HG03575 (cell line): ENCODE results near the gene XKR7.

Experiments
- ATAC-seq: cut with Tn5 transposase; IDR thresholded peaks from one replicate; pipeline ENCODE4 v1.9.1; 2021; ENCODE audit not compliant: unreplicated experiment, insufficient number of reproducible peaks, low FRiP score; ENCODE audit errors: extremely low read depth

XKR7 gene

DNA sequence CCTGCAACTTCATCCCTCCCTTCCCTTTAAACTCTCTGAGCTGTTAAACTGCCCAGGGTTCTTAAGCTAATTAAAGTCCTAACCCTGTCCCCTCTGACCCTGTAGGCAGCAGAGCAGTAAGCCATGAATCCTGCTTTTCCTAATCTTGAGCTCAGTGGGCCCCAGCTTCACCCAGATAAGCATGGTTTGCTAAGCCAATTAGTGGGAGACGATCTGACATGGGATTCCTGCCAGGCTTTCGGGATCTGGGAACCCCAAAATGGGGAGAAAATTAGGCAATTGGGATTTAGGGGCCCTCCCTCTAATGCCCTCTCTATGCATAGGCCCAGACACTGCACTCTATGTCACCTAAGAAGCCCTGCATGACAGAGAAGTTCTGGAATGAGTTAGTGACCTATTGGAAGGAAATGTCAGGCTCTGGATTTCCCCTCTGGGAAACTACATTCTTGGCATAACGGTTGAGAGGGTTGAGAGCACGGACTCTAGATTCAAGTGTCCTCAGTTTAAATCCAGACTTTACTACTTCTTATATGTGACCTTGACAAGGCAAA is 4.6 kb downstream of the XKR7 start:
- no peak for ATAC-seq

DNA sequence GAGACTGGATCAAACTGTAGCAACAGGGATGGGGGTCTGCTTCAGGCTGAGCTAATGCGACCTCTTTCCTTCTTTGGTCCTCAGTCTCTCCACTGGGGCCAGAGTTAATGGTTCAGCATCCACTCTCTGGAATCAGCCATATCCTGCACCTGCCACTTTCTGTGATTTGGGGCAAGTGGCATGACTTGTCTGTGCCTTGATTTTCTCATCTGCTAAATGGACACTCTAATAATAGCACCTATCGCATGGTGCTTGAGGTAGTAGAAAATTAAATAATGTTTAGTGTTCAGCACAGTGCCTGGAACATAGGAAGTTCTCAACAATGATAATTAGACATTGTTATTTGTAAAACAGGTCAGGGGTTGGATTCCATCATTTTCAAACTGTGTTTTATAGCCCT is 6.3 kb downstream of the XKR7 start:
- no peak for ATAC-seq

DNA sequence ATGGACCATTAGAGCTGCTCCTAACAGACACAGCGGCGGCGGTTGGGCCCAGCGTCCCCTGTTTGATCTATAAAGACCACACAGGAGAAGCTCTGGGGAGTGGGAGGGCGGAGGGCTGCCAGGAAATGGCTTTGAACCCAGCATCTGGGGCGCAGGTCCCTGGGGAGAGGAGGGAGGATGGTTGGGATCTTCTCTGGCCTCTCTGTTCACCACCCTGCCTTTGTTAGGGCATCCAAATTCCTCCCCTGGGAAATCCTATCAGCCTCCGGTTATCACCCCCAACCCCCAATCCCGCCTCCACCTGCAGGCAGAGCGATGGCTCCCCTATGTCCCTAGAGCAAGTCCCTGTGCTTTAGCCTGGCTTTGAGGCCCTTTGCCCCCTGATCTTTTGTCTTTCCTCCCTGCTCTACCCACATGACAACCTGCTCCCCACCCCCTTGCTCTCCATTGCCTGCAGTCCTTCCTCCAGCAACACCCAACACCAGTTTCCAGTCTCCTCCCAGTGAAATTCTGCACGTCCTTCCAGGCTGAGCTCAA is 7.1 kb downstream of the XKR7 start:
- no peak for ATAC-seq

DNA sequence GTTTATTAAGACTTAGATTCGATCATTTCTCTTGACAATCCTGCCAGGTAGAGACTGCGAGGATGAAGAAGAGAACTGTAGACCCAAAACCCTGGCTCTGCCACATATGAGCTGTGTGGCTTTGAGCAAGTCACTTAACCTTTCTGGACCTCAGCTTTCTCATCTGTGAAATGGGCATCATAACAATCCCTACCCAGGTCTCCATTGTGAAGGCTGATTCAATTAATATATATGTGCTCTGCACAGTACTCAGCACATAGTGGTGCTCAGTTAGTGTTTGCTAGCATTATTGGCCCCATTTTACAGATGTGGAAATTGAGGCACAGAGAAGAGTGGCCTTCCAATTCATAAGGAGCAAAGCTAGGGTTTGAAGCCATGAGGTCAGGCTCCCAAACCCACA is 7.9 kb downstream of the XKR7 start:
- no peak for ATAC-seq

DNA sequence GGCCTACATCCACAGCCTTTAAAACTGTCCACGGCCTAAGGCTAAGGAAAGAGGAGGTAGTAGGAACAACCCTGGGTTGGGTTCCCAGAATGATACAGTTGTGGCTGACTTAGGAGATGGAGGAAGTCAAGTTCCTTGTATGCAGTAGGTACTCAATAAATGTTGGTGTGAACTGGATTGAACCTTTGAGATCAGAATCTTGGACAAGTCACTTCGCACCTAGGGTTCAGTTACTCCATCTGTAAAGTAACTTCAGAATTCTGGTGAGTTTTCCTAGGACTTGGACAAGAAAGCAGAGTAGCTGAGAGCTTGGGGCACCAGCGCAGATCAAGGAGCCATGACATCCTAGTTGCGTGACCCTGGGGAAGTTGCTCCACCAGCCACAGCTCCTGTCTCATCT is 9.1 kb downstream of the XKR7 start:
- no peak for ATAC-seq

DNA sequence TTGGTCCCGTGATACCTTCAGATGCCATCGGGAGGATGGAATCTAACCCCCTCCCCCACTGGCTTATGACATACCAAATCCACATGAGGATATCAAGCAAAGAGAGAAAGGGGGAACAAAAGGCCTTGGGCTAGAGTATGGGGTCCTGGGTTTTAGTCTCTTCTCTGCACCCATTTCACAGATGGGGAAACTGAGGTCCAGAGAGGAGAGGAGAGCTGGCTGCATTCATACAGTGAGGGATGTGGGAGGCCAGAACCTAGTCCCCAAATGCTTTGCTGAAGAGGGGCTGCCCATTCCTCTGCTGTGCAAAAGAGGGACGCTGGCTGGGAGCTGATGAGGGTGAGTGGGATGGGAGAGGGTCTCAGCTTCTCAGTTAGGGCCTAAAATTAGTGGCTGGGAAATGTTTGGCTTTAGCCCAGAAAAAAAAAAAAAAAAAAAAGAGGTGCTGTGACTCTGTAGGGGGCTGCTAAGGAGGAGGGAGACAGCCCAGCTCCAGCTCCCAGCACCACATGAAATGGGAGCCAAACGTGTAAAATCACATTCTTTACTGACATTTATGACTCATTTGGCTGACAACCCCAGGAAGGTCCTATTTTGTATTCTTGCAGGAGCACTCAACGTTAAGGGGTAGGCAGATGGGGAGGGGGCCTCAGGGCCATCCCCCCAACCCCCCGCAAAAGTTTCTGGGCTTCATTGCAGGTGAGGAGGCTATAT is 11.9 kb downstream of the XKR7 start:
- no peak for ATAC-seq

DNA sequence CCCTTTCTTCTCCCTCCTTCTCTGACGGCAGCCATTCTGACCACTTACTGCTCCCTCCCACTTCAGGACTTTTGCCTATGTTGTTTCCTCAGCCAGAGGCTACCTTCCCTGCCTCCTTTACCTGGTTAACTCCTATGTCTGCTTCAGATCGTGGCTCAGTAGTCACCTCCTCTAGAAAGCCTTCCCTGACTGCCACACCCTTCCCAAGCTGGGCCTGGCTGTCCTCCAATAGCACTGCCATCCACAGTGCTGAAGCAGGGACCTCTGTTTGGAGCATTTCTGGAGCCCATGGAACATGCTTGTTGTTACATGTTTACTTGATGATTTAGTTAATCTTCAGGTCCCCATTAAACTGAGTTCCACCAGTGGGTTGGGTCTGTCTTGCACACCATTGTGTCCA is 13.8 kb downstream of the XKR7 start:
- no peak for ATAC-seq

DNA sequence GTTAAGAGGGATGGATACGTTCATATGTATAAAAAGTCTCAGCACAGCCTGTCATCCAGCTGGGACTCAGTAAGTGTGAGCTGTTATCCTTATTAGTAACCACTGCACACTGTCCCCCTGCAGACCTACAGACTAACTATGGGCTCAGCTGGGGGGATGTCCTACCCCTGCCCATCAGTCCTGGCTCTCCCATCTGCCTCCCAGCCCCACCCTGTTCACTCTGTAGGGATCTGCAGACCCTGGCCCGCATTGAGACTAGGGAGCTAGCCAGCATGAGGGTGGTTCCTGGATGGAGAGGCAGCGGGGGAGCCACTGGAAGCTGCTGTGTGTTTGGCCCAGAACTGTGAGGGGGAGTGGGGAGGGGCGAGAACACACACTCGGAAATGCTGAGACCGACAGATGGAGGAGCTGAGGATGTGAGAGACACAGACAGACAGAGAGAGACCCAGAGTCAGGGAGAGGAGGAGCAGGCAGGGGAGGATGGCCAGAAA is 17.1 kb downstream of the XKR7 start:
- no peak for ATAC-seq

DNA sequence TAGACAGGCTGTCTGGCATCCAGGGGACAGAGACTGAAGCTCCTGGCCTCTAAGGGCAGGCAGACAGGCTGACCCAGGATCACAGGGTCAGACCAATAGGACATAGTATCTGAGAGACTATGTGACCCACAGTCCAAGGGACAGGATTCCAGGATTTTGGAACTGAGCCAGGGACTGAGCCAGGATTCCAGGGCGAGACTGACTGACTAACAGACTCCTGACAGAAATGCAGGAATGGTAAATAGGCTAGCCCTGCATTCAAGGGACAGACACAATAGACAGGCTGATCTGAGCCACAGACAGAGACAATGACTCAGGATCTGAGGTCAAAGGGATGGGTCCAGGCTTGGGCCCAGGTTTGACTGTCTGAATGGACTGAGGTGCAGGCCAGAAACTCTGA is 19.8 kb downstream of the XKR7 start:
- no peak for ATAC-seq

DNA sequence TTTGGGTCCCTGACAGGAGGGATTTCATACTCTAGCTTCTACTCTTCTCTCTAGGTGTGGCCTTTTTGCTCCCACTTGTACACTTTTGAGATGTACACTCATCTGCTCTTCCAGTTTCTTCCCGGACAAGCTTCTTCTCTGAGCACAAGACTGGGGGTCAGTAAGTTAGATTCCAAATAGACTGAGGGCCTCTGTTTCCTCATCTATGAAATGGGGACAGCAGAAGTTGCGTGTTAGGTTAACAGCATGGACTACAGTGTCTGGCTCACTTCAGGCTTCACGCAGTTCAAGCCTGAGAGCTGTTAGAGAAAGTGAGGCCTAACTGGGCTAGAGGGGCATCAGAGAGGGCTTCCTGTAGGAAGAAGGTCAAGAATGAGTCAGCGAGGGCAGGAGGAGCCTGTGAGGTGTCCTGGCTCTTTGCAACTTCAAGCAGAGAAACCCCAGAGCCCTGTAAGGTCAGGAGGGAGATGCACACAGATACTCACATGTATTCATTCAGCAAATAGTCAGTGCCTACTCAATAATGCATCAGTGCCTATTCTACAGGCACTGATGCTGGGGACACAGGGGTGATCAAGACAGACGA is 20.6 kb downstream of the XKR7 start:
- ATAC-seq, result no peak

DNA sequence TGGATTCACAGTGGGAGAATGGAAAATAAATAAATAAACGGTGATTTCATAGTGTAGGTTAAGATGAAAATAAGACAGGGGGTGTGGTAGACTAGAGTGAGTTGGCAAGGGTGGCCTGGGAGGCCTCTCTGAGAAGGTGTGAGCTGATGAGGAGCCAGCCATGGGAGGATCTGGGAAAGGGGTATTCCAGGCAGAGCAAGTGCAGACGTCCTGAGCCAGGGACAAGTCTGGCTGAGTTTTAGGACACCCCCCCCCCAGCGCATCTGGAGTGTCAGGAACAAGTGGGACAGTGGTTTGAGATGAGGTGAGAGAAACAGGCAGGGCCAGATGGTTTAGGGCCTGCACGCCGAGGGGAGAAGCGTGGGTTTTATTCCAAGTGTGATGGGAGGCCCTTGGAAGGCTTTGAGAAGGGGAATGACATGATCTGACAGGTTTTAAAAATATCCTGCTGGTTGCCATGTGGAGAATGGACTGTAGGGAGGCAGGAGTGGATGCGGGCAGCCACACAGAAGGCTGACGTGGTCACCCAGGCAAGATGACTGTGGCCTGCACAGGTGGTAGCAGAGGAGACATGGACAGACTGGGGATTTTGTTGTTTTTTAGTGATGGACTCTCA is 21.2 kb downstream of the XKR7 start:
- no peak for ATAC-seq

DNA sequence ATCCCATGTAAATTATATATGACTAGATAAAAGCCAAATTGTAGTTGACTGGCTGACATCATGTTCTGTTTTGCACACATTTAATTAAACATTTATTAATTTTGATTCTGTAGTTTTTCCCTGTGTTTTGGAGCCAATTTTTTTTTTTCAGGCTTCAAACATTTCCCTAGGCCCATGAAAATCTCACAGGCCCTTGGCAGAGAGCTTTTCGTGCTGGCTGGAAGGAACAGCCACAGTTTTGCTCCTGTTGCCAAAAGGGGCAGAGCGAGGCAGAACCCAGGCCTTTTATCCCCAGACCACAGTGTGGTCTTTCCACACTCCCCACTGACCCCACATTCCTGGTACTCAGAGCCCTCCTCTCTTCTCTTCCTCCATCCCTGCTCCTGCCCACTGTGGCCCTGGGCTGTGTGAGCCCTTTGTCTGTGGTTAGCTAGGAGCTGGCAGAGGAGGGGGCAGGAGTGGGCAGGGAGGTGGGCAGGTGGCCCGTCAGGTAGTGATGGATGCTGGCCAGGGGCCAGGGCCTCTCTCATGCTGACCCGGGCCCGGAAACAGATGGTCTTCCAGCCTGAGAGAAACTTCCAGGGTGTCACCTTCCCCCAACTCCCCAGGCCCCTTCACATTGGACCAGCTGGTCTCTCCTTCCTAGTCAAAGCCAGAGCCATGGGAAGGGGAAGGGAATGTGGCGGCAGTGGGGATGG is 22.8 kb downstream of the XKR7 start:
- ATAC-seq, result no peak

DNA sequence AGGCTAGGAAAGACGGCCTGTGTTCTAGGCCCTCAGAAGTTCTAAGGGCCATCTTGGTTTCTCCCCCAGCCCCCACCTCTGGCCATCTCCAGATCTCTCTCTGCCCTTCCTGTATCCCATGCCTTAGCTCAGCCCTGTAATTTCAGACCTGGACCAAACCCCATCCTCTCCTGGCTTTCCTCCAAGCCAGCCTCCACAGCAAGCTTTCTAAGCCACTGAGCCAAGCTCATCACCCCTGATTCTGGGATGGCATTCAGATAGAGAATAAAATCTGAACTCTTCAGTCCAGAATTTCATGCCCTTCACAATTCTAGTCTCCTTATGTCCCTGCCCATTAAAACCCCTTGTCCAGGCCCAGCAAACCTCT is 23.4 kb downstream of the XKR7 start:
- ATAC-seq, result no peak

DNA sequence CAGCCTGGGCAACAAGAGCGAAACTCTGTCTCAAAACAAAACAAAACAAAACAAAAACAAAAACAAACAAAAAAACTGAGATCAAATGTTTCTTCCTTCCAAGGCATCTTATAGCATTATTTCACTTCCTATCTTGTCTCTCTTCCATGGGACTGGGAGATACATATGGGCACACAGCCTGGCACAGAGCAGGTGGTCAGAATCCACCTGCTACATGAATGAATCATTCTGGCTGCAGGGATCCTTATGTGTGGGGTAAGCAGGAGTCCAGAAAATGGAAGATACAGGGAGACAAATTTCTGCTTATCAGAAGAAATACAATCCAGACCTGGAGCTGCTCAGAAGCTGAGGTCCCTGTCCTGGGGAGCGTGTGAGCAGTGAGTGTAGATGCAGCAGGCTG is 24.1 kb downstream of the XKR7 start:
- no peak for ATAC-seq

DNA sequence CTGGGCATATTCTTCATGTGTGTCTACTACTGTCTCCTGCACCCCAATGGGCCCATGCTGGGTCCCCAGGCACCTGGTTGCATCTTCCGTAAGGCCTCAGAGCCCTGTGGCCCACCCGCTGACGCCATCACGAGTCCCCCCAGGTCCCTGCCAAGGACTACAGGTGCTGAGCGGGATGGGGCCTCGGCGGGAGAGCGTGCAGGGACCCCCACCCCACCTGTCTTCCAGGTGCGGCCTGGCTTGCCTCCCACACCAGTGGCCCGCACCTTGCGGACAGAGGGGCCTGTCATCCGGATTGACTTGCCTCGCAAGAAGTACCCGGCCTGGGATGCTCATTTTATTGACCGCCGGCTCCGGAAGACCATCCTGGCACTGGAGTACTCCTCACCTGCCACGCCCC is 29.0 kb downstream of the XKR7 start:
- ATAC-seq, result no peak

DNA sequence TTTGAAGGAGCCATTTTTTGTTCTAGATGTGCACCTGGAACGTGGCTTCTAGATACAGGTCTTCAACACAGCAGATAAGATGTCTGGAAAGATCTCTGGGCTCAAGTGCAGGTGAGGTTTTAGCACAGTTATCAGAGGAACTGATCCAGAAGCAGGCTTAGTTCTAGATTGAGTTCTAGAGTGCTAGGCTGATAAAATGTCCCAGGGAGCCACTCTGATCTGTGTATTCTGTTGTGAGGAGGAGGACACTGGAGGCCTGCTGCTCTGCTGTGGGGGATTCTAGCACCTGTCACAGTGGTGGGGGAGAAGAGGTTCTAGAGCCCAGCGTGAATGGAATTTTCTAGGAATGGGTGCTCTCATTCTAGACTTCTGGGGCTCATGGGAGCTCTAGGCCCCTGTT is 30.3 kb downstream of the XKR7 start:
- ATAC-seq, result no peak

DNA sequence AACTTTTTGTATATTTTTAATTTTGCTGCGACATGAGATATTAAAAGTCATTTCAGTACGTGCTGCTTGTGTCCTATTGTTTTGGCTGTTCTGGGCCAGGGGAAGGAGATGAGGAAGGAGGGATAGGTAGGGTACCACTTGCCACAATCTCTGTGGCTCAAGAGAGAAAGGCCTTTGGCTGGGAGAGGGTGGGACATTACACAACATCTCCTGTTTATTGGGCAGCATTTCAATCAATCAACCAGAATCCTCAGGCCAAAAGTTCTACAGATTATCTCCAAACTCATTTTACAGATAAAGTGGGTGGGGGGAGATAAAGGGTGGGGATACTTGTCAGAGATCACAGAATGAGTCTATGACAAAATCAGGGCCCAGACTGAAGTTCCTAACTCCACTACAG is 35.4 kb downstream of the XKR7 start:
- no peak for ATAC-seq

DNA sequence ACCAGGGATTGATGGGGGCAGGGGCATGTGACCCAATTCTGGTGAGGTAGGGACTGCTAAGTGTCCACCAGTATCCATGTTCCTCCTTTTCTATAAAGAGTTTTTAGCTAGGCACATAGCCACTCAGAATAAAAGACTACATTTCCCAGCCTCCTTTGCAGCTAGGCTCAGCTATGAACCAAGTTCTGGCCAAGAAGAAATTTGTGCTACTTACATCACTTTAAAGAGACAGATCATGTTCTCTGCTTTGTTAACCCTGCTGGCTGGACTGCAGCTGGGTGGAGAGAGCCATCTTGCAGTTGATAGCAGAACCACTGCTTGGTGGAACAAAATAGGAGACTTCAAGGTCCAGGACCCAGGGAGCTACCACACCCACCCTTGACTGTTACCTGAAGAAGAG is 37.0 kb downstream of the XKR7 start:
- no peak for ATAC-seq

DNA sequence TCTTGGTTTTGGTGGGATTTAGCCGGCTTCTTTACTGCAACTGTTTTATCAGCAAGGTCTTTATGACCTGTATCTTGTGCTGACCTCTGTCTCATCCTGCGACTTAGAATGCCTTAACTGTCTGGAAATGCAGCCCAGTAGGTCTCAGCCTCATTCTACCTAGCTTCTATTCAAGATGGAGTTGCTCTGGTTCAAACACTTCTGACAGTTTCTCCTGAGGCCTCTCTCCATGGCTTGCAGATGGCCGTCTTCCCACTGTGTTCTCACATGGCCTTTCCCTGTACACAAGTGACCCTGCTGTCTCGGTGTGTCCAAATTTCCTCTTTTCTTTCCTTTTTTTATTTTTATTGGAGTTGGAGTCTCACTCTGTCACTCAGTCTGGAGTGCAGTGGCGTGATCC is 38.1 kb downstream of the XKR7 start:
- no peak for ATAC-seq
